GM12865 (cell line): ENCODE results near the gene OR51Q1.
A peak's percentile ranks its signal among the peaks of the same experiment; 100 is the strongest.

ENCODE experiments used
- DNase-seq: peaks from one replicate; pipeline ENCODE4 v3.0.0; 2010; ENCODE audit warnings: low read depth
- H3K4me3 ChIP-seq: 2 replicates; pipeline ENCODE4 v1.5.1; 2011; ENCODE audit warnings: mild to moderate bottlenecking, low read depth, low read length, control low read depth
- TF ChIP-seq, protein P1 (sequence below): IDR thresholded peaks from 2 replicates; pipeline ENCODE4 v1.5.1; 2011; ENCODE audit warnings: low read length, control low read depth, low read depth, inconsistent platforms; ENCODE audit not compliant: insufficient read depth; ENCODE audit errors: missing control alignments

OR51Q1 gene, protein sequence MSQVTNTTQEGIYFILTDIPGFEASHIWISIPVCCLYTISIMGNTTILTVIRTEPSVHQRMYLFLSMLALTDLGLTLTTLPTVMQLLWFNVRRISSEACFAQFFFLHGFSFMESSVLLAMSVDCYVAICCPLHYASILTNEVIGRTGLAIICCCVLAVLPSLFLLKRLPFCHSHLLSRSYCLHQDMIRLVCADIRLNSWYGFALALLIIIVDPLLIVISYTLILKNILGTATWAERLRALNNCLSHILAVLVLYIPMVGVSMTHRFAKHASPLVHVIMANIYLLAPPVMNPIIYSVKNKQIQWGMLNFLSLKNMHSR

GRCh38 chr11:5421811-5422210, at the start of gene OR51Q1:
Gene OR51Q1, plus strand, starts transcription at chr11:5422111. Its CDS starts 90 bp downstream, at chr11:5422201.
- H3K4me3 ChIP-seq = no peak within 1 kb of the TSS
- no peak for DNase-seq
- TF ChIP-seq, protein P1, sequence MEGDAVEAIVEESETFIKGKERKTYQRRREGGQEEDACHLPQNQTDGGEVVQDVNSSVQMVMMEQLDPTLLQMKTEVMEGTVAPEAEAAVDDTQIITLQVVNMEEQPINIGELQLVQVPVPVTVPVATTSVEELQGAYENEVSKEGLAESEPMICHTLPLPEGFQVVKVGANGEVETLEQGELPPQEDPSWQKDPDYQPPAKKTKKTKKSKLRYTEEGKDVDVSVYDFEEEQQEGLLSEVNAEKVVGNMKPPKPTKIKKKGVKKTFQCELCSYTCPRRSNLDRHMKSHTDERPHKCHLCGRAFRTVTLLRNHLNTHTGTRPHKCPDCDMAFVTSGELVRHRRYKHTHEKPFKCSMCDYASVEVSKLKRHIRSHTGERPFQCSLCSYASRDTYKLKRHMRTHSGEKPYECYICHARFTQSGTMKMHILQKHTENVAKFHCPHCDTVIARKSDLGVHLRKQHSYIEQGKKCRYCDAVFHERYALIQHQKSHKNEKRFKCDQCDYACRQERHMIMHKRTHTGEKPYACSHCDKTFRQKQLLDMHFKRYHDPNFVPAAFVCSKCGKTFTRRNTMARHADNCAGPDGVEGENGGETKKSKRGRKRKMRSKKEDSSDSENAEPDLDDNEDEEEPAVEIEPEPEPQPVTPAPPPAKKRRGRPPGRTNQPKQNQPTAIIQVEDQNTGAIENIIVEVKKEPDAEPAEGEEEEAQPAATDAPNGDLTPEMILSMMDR = no peak

GRCh38 chr11:5380740-5381342, 41.1 kb upstream of the OR51Q1 start:
- H3K4me3 ChIP-seq = no peak overlapping the region
- DNase-seq = peak; percentile 66
- TF ChIP-seq, protein P1 = peak; percentile 84

DNA sequence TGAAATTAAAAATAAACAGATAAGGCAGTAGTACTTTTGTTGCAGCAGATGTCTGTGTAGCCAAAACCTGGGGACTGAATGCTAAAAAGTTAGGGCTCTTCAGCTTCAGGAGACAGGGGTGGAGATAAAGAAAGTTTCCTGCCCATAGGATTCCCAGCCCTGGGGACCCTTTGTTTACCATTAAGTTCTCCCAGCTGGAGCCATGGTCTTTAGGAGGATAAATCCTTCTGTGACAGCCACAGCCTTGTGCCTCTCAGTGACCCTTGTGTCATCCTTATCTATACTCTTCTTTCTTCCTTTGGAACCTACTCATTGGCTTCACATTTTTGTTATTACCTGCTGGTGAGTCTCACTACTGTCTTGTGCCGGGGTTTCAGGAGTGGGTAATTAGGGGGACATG, 38.3 kb upstream of the OR51Q1 start, which contains the start of gene OR51M1:
Gene OR51M1 (plus strand): TSS at position 237 of the 400 bp plus-strand sequence. CDS start 5,587 bp downstream, outside the sequence.
- H3K4me3 ChIP-seq = no peak within 1 kb of the TSS
- TF ChIP-seq, protein P1 = no peak
- no peak for DNase-seq

DNA sequence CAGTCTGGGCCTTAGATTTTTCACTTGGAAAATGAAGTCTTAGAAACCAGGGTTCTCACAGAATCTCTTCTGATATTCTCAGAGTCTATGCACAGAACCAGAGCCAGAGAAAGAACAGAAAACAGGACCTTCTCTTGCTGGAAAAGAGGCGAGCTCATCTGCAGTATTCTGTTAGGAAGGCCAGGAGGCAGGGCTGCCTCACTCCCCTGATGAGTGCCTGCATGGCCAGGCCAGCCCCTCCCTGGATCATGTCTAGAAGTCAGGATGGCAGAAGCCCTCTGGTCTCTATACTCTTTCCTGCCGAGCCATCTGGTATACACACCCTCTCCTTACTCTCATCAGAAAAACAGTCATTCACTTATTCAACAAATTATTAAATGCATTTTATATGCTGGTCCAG, 37.6 kb upstream of the OR51Q1 start:
- H3K4me3 ChIP-seq = no peak overlapping the region
- TF ChIP-seq, protein P1 = no peak
- no peak for DNase-seq

DNA sequence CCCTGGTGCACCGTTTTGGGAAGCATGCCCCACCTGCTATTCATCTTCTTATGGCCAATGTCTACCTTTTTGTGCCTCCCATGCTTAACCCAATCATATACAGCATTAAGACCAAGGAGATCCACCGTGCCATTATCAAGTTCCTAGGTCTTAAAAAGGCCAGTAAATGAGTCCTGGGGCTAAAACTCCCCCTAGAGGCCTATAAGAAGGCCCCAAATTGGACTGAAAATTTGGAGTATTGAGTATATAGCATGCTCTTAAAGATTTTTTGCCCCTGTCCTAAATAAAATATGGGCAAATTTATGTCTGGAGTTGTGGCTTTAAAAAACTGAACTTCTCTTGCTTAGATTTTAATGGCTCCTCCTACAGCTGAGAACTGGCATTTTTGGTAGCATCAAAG, 31.7 kb upstream of the OR51Q1 start:
- DNase-seq = no peak
- H3K4me3 ChIP-seq = no peak overlapping the region
- TF ChIP-seq, protein P1 = no peak

DNA sequence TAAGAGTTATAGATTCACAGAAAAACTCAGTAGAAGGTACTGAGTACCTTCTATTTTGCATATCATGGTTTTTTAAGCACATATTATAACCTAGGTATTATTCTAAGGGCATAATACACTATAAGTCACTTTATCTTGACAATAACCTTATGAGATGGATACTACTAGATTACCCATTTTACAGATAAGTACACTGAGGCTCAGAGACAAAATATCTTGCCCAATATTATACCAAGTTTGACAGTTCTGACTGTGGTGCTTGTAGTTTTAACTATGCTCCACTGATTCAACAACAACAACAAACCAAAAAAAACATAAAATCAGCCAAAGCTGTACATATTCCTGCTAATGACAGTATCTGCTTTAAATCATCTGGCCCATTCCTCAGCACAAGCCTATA, 27.8 kb upstream of the OR51Q1 start:
- TF ChIP-seq, protein P1 = no peak
- no peak overlapping the region for H3K4me3 ChIP-seq
- DNase-seq = no peak
